ENCODE results near the gene VMO1.
"Not testable (repeated sequence)": the region's sequence is repeated elsewhere in the genome, so short reads cannot be mapped to it uniquely, and the experiment has no call there.

The VMO1 gene, protein sequence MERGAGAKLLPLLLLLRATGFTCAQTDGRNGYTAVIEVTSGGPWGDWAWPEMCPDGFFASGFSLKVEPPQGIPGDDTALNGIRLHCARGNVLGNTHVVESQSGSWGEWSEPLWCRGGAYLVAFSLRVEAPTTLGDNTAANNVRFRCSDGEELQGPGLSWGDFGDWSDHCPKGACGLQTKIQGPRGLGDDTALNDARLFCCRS

GRCh38 chr17:4786106-4786511, at the start of gene VMO1:
Gene VMO1 (minus strand): TSS chr17:4786364. CDS start chr17:4786352, 12 bp downstream.
- no peak for DNase-seq

GRCh38 chr17:4834681-4835020, 48.5 kb upstream of the VMO1 start:
- no peak for DNase-seq

- peak; percentile 13 to 21 for DNase-seq
Observed at GRCh38 chr17:4833941-4834680, 47.9 kb upstream of the VMO1 start.

GRCh38 chr17:4833178-4833940, 47.2 kb upstream of the VMO1 start, which contains the start of gene MINK1:
Gene MINK1 (plus strand): TSS chr17:4833340. CDS start chr17:4833584, 244 bp downstream.
- peak; percentile 82 to 87 for DNase-seq

DNA sequence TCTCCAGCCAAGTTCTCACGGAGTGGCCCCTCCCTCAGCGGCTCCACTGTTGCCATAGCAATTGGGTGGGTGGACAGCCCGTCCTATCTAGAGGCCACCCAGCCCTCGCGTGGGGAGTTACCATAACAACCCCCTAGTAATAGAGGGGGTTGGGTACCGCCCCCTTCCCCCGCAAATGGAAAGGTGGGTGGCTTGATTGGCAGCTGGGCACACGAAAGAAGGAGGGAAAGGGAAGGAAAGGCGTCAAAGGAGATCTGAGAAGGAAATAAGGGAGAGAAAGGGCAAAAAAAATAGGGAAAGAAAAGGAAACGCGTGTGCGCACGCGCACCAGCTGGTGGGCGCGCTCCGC, 46.6 kb upstream of the VMO1 start:
- DNase-seq, result not testable (repeated sequence)

- no peak for DNase-seq
Observed at GRCh38 chr17:4827399-4827798, 41.2 kb upstream of the VMO1 start.

GRCh38 chr17:4823373-4824089, 37.4 kb upstream of the VMO1 start:
- DNase-seq, result no peak

DNA sequence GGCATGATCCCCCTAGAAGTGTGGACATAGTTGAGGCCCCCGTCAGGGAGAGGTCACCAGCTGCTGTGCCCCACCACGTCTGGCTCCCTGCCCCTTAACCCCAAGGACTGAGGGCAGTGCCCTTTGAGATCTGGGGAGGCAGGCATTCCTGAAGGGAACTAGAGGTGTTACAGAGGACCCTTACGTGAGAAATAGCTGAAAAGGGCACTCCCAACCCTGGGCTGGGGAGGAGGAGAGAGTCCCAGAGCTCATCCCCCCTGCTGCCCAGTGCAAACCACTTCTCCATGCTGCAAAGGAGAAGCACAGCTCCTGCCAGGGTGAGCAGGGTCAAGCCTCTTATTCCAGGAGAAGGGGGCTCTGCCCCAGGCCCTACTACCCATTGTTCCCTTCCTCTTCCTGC, 36.7 kb upstream of the VMO1 start:
- DNase-seq, result no peak

GRCh38 chr17:4818276-4818675, 32.1 kb upstream of the VMO1 start:
- DNase-seq, result no peak

DNA sequence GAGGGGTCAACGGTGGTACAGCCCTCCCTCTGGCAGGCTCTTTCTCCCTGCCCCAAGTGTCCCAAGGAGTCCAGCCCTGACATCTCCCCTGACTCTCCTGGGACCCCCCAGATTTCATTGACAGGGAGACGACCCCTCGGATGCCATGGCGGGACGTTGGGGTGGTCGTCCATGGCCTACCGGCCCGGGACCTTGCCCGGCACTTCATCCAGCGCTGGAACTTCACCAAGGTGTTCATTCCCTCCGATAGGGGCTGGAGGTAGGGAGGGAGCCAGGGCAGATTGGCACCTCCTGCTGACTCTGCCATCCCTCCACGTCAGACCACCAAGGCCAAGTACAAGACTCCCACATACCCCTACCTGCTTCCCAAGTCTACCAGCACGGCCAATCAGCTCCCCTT, 30.7 kb upstream of the VMO1 start:
- no peak for DNase-seq

GRCh38 chr17:4815043-4815675, 29.0 kb upstream of the VMO1 start:
- no peak for DNase-seq

- DNase-seq, result no peak
Observed at GRCh38 chr17:4812690-4813089, 26.5 kb upstream of the VMO1 start.

DNA sequence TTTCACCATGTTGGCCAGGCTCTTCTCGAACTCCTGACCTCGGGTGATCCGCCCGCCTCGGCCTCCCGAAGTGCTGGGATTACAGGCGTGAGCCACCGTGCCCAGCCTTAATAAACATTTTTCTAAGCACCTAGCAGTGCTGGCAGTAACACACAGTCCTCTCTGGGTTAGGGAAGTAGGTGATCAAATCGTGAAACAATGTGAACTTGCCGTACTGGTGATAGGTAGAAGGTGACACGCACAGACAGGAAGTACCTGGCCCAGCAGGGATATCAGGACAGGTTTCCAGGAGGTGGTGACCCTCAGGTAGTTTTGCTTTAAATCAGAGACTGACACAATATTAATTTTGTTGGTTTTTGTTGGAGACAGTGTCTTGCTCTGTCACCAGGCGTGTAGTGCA, 25.3 kb upstream of the VMO1 start:
- DNase-seq, result no peak

- no peak for DNase-seq
Observed at GRCh38 chr17:4810696-4811290, 24.6 kb upstream of the VMO1 start.

GRCh38 chr17:4808378-4808767, 22.2 kb upstream of the VMO1 start:
- no peak for DNase-seq

DNA sequence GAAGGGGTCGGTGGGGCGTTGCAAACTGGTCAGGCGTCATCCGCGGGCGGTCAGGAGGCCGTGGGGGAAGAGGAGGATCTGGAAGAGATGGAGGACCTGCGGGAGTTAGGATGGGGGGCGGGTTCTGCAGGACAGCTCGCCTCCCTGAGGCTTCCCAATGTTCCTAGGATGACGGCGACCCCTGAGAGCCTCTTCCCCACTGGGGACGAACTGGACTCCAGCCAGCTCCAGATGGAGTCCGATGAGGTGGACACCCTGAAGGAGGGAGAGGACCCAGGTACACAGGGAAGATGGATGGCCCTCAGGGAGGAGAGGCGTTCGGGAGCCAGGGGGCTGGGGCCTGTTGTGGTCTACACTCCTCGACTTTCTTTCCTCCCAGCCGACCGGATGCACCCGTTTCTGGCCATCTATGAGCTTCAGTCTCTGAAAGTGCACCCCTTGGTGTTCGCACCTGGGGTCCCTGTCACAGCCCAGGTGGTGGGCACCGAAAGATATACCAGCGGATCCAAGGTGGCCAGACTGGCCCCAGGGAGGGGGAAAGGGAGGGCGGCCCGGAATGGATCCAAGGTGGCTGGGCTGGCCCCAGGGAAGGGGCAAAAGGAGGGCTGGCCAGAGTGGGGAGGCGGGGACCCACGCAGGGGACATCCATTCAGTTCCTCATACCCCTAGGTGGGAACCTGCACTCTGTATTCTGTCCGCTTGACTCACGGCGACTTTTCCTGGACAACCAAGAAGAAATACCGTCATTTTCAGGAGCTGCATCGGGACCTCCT, 21.6 kb upstream of the VMO1 start:
- DNase-seq, result no peak

- peak; percentile 92 for DNase-seq
Observed at GRCh38 chr17:4806777-4807604, 20.8 kb upstream of the VMO1 start, which contains the start of gene PLD2. Gene PLD2 (plus strand): TSS chr17:4807152. CDS start chr17:4807773, 621 bp downstream.

DNA sequence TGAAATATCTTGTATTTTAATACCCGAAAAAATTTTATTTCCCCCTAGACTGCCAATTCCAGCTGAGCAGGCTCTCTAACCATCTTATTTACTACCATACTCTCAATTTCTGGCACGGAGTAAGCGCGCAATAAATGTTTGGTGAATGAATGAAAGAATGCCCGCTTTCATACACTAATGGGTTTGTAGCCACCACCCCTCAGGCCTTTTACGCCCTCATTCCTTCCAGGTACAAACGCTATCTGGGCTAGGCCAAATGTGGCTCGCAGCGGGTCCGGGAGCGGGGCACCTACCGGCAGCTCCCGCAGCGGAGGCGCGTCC, 20.3 kb upstream of the VMO1 start:
- no peak for DNase-seq

DNA sequence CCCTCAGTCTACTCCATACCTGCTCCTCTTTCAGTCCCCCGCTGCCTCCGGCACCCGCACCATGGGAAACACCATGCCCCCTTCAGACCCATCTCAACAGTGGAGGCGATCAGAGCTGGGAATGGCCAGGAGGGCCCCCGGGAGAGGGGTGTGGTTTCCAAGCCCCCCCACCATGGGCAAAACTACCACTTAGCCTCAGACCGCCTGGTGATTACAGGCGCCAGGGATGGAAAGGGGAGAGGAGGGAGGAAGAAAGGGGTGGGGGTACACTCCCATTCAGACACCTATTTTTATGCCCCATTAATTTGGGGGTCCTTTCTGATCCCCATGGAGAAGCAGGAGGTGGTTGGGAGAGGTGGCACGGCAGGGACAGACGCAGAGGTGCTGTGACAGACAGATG, 16.1 kb upstream of the VMO1 start, which contains the start of gene C17orf114:
Gene C17orf114, minus strand, starts transcription at position 101 of the 400 bp plus-strand sequence.
- no peak for DNase-seq

- DNase-seq, result no peak
Observed at GRCh38 chr17:4800462-4801196, 14.5 kb upstream of the VMO1 start.
